ENCODE measurements around the gene AJAP1. TPM values are rescaled to one million over a fixed set of nuclear protein-coding genes. Genes with fewer than 3 reads are reported as not detected.
"Not testable (repeated sequence)": the region's sequence is repeated elsewhere in the genome, so short reads cannot be mapped to it uniquely, and the experiment has no call there.

The AJAP1 gene
- total and polyA plus RNA-seq, 9 donors = 1.2 to 20.8 (median 12.5) TPM

DNA sequence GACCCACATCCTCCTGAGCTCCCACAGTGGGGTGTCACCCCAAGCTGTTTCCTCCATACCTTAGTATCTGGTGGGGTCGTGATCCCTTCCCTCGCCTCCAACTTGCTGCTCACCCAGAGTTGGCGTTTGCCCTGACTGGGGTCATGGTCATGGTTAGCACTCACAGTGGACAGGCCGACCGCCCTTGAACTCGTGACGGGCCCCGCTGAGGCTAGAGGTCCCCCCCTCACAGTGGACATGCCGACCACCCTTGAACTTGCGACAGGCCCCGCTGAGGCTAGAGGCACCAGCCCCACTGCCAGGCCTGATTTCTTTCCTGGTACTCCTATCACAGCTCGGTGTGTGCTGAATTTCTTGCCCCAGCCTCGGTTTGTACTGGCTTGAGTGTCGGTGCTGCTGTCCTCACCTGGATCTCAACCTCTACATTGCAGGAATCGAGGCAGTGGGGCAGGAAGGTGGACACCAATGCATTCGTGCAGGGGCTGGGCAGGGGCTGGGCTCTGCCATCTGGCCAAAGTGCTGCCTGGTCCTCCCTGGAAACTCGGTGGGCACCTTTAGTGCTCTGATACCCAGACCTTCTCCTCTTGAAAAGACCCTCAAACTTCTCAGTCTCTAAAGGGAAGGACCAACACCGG, 37.5 kb upstream of the AJAP1 start:
- H3K27me3 ChIP-seq = no peaks in the 10 kb centered on the region
- no peak overlapping the region for H3K27ac ChIP-seq
- no peak for DNase-seq
- intact Hi-C loops (cut with DNase I) = no loop called here
- TF ChIP-seq EP300 (IDR thresholded peaks at IDR 0.05) = no peak
- no peak for TF ChIP-seq POLR2A (IDR thresholded peaks at IDR 0.05)
- TF ChIP-seq, protein P1, sequence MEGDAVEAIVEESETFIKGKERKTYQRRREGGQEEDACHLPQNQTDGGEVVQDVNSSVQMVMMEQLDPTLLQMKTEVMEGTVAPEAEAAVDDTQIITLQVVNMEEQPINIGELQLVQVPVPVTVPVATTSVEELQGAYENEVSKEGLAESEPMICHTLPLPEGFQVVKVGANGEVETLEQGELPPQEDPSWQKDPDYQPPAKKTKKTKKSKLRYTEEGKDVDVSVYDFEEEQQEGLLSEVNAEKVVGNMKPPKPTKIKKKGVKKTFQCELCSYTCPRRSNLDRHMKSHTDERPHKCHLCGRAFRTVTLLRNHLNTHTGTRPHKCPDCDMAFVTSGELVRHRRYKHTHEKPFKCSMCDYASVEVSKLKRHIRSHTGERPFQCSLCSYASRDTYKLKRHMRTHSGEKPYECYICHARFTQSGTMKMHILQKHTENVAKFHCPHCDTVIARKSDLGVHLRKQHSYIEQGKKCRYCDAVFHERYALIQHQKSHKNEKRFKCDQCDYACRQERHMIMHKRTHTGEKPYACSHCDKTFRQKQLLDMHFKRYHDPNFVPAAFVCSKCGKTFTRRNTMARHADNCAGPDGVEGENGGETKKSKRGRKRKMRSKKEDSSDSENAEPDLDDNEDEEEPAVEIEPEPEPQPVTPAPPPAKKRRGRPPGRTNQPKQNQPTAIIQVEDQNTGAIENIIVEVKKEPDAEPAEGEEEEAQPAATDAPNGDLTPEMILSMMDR (IDR thresholded peaks at IDR 0.05) = no peak
- H3K9me3 ChIP-seq = no peaks in the 10 kb centered on the region
- no peaks in the 10 kb centered on the region for H3K4me1 ChIP-seq (ENCODE audit: insufficient read depth)
- H3K4me3 ChIP-seq = no peak overlapping the region
- no peaks in the 10 kb centered on the region for H3K36me3 ChIP-seq
- WGBS, 3 donors = 81 to 87% (median 87%) methylated on average over 18 of the region's 18 CpGs

GRCh38 chr1:4617506-4617905, 36.9 kb upstream of the AJAP1 start:
- Histone ChIP-seq H3K36me3 (no peaks in the 10 kb centered on the region), H3K4me3 (no peak overlapping the region), H3K9me3 (no peaks in the 10 kb centered on the region), H3K27ac (no peak overlapping the region), H3K27me3 (no peaks in the 10 kb centered on the region), H3K4me1 (ENCODE audit: insufficient read depth) (no peaks in the 10 kb centered on the region)
- intact Hi-C loops (cut with DNase I) = no loop called here
- TF ChIP-seq EP300 (IDR thresholded peaks at IDR 0.05) = no peak
- no peak for TF ChIP-seq POLR2A (IDR thresholded peaks at IDR 0.05)
- TF ChIP-seq, protein P1 (IDR thresholded peaks at IDR 0.05) = no peak
- DNase-seq = no peak
- WGBS, 3 donors = 88 to 90% (median 89%) methylated on average over 6 of the region's 6 CpGs

DNA sequence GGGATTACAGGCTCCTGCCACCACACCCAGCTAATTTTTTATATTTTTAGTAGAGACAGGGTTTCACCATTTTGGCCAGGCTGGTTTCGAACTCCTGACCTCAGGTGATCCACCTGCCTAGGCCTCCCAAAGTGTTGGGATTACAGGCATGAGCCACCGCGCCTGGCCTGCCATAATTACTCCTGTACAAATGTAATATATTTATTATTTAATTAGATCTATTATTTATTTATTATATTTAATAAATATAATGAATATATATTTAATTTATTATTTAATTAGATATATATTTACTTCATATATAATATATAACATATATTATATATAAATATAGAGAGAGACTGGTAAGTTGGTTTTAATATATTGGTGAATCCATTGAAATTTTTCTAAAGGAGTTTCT, 35.6 kb upstream of the AJAP1 start:
- intact Hi-C loops (cut with DNase I); DNase-seq; H3K27ac ChIP-seq; H3K4me1 ChIP-seq (ENCODE audit: insufficient read depth); H3K36me3 ChIP-seq; H3K9me3 ChIP-seq; H3K27me3 ChIP-seq; H3K4me3 ChIP-seq: not testable (repeated sequence)
- 92 to 98% (median 96%) methylated on average over 3 of the region's 3 CpGs for WGBS, 3 donors

- intact Hi-C loops (cut with DNase I) = no loop called here
Observed at GRCh38 chr1:4621646-4622045, 32.8 kb upstream of the AJAP1 start.

DNA sequence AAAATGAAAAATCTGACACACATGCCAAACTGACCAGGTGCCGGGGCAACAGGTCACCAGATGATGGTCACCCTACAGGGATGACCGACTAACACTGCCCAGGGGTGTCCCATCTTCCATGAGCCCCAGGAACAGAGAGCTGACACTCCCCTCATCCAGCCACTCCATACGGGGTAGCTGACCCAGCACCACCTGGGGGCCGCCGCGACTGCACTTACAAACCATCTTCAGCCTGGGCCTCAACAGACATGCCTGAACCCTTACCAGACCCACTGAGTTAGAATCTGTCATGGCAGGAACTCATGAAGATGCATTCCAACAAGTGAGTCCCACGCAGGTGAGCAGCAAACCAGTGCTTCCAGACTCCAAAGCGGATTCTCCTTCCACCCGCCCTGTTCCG, 31.6 kb upstream of the AJAP1 start:
- Histone ChIP-seq H3K27ac (no peak overlapping the region), H3K9me3 (peaks cover 0 to 6% of the 10 kb centered on the region in 2 donors), H3K4me1 (ENCODE audit: insufficient read depth) (no peaks in the 10 kb centered on the region), H3K36me3 (no peaks in the 10 kb centered on the region), H3K4me3 (no peak overlapping the region), H3K27me3 (no peaks in the 10 kb centered on the region)
- intact Hi-C loops (cut with DNase I) = no loop called here
- WGBS, 3 donors = 86 to 94% (median 88%) methylated on average over 10 of the region's 10 CpGs
- DNase-seq = no peak
- no peak for TF ChIP-seq EP300 (IDR thresholded peaks at IDR 0.05)
- TF ChIP-seq POLR2A (IDR thresholded peaks at IDR 0.05) = no peak
- TF ChIP-seq, protein P1 (IDR thresholded peaks at IDR 0.05) = no peak

More at GRCh38 chr1:4621646-4622045, 32.8 kb upstream of the AJAP1 start:
- TF ChIP-seq POLR2A (IDR thresholded peaks at IDR 0.05) (no peak), EP300 (IDR thresholded peaks at IDR 0.05) (no peak)
- TF ChIP-seq, protein P1 (IDR thresholded peaks at IDR 0.05) = no peak
- peaks cover 0 to 5% of the 10 kb centered on the region in 2 donors for H3K9me3 ChIP-seq
- H3K27me3 ChIP-seq = no peaks in the 10 kb centered on the region
- DNase-seq = no peak
- WGBS, 3 donors = 62 to 70% (median 62%) methylated on average over 5 of the region's 5 CpGs
- H3K4me3 ChIP-seq = no peak overlapping the region
- no peak overlapping the region for H3K27ac ChIP-seq
- H3K36me3 ChIP-seq = no peaks in the 10 kb centered on the region
- no peaks in the 10 kb centered on the region for H3K4me1 ChIP-seq (ENCODE audit: insufficient read depth)

Data from ovary (tissue), 9 donors.